Measurements from ENCODE around the gene ALS2. TPM values are rescaled to one million over a fixed set of nuclear protein-coding genes. Genes with fewer than 3 reads are reported as not detected.

ALS2 gene
- total and polyA plus RNA-seq, 2 of the 8 experiments (the other 6 are each of a cell fraction or from before 2014, with no cell fraction given), result 12.1 to 34.5 TPM

- TF ChIP-seq GABPA (IDR thresholded peaks at IDR 0.05; ENCODE audit: borderline replicate concordance, insufficient read depth, low read length) (no peak), EZH2 (IDR thresholded peaks at IDR 0.05; ENCODE audit: low read depth, low read length, severe bottlenecking) (no peak), JUND (IDR thresholded peaks at IDR 0.05; ENCODE audit: low read length) (no peak), POU5F1 (IDR thresholded peaks at IDR 0.05; ENCODE audit: low read depth, low read length) (no peak), CEBPB (IDR thresholded peaks at IDR 0.05; ENCODE audit: low read depth, low read length) (no peak)
Measured at GRCh38 chr2:201759567-201759966, 21.2 kb downstream of the ALS2 start (continued).

Data from H1 (cell line).